A673 (cell line): ENCODE data around the gene TTC3. TPM values are rescaled to one million over a fixed set of nuclear protein-coding genes. Genes with fewer than 3 reads are reported as not detected.
"Not testable (repeated sequence)": the region's sequence is repeated elsewhere in the genome, so short reads cannot be mapped to it uniquely, and the experiment has no call there.

Experiments used
- BruUV-seq: library from RNA; stranded (reverse); fragments of 400-500 nt; replicated peaks from 2 replicates; lab custom pipeline; 2021; lab: Mats Ljungman, UMichigan
- CTCF ChIA-PET: fragments of 300-600 bp; sonication (Branson Sonifier 250); formaldehyde crosslinking; loops from one replicate; lab custom pipeline; 2022; ENCODE audit warnings: antibody characterized with exemption; lab: Charles Lee
- POLR2A ChIA-PET: fragments of 300-600 bp; sonication (Branson Sonifier 250); formaldehyde crosslinking; loops from one replicate; lab custom pipeline; 2022; ENCODE audit warnings: antibody characterized with exemption; ENCODE audit not compliant: low non-redundant PET; lab: Charles Lee
- DNase-seq: peaks from one replicate; pipeline ENCODE4 v3.0.0-alpha.2; 2015; ENCODE audit warnings: low spot score
- H3K27ac ChIP-seq: fragments of 200-600 bp; sonication (generic); 2 replicates; pipeline ENCODE4 v1.5.1; 2016; ENCODE audit warnings: mixed run types, low read depth, mild to moderate bottlenecking, mixed read lengths, antibody characterized with exemption, low read length; ENCODE audit not compliant: poor library complexity, severe bottlenecking
- H3K27me3 ChIP-seq: fragments of 200-600 bp; sonication (generic); replicated peaks from 2 replicates; pipeline ENCODE4 v1.6.1; 2017; ENCODE audit warnings: mixed run types, low read depth, mild to moderate bottlenecking, mixed read lengths, antibody characterized with exemption, low read length; ENCODE audit not compliant: insufficient read depth, poor library complexity
- H3K36me3 ChIP-seq: fragments of 200-600 bp; sonication (generic); 2 replicates; pipeline ENCODE4 v1.6.1; 2016; ENCODE audit warnings: mixed run types, mild to moderate bottlenecking, mixed read lengths, antibody characterized with exemption, low read length; ENCODE audit not compliant: insufficient read depth, poor library complexity, severe bottlenecking
- H3K4me1 ChIP-seq: fragments of 200-600 bp; sonication (generic); 2 replicates; pipeline ENCODE4 v1.6.1; 2017; ENCODE audit warnings: mixed run types, mild to moderate bottlenecking, mixed read lengths, antibody characterized with exemption, low read length; ENCODE audit not compliant: insufficient read depth, poor library complexity, severe bottlenecking
- H3K4me3 ChIP-seq: fragments of 200-600 bp; sonication (generic); 2 replicates; pipeline ENCODE4 v1.5.1; 2016; ENCODE audit warnings: low read depth, mixed run types, mild to moderate bottlenecking, mixed read lengths, low read length; ENCODE audit not compliant: poor library complexity, severe bottlenecking
- H3K9me3 ChIP-seq: fragments of 200-600 bp; sonication (generic); 2 replicates; pipeline ENCODE4 v1.6.1; 2016; ENCODE audit warnings: mixed run types, low read depth, mild to moderate bottlenecking, mixed read lengths, antibody characterized with exemption, low read length; ENCODE audit not compliant: poor library complexity, severe bottlenecking
- CTCF ChIP-seq: fragments of 300-800, 200-600 bp; sonication (generic); conservative IDR thresholded peaks from 2 replicates; pipeline ENCODE4 v1.5.1; 2017; ENCODE audit warnings: low read depth, mild to moderate bottlenecking, antibody characterized with exemption, low read length, moderate library complexity, mixed read lengths
- EZH2 ChIP-seq: fragments of 200-600 bp; sonication (generic); IDR thresholded peaks from 2 replicates; pipeline ENCODE4 v1.6.1; 2017; ENCODE audit warnings: borderline replicate concordance, low read depth, mild to moderate bottlenecking, mixed read lengths, antibody characterized with exemption, low read length; ENCODE audit not compliant: poor library complexity, severe bottlenecking
- intact Hi-C: fragments of 100-400 bp; cut with micrococcal nuclease; formaldehyde crosslinking; loops from one replicate; pipeline ENCODE4 v1.10.0; 2022; ENCODE audit not compliant: unreplicated experiment
- total RNA-seq: library from RNA; stranded (reverse); gene quantifications from 2 replicates; pipeline ENCODE4 v1.2.3, GENCODE V29; 2021

The TTC3 gene
- total RNA-seq, 1 experiment from 2014 or later: 137 TPM

- no peak for TF ChIP-seq EZH2
- CTCF ChIA-PET: no interaction called here
- Histone ChIP-seq H3K9me3 (no peaks in the 10 kb centered on the region), H3K4me3 (no peak overlapping the region), H3K4me1 (no peaks in the 10 kb centered on the region), H3K27me3 (no peaks in the 10 kb centered on the region), H3K27ac (no peak overlapping the region), H3K36me3 (no peaks in the 10 kb centered on the region)
- intact Hi-C loops: no loop called here
- BruUV-seq: no TSS peak
- POLR2A ChIA-PET: no interaction called here
- no peak for DNase-seq
Measured at GRCh38 chr21:37044643-37045042, 28.4 kb upstream of the TTC3 start.

- TF ChIP-seq CTCF (no peak), EZH2 (no peak)
- H3K27me3 ChIP-seq: no peaks in the 10 kb centered on the region
- no TSS peak for BruUV-seq
- DNase-seq: no peak
- H3K4me3 ChIP-seq: no peak overlapping the region
- POLR2A ChIA-PET: no interaction called here
- no peaks in the 10 kb centered on the region for H3K9me3 ChIP-seq
- no peak overlapping the region for H3K27ac ChIP-seq
- no peaks in the 10 kb centered on the region for H3K36me3 ChIP-seq
- H3K4me1 ChIP-seq: no peaks in the 10 kb centered on the region
- intact Hi-C loops: no loop called here
- CTCF ChIA-PET: no interaction called here
Measured at GRCh38 chr21:37045149-37045548, 27.9 kb upstream of the TTC3 start.

- Histone ChIP-seq H3K9me3 (no peaks in the 10 kb centered on the region), H3K4me3 (no peak overlapping the region), H3K4me1 (no peaks in the 10 kb centered on the region), H3K36me3 (no peaks in the 10 kb centered on the region), H3K27me3 (no peaks in the 10 kb centered on the region), H3K27ac (no peak overlapping the region)
- ChIA-PET CTCF (no interaction called here), POLR2A (no interaction called here)
- BruUV-seq: no TSS peak
- intact Hi-C loops: no loop called here
- DNase-seq: no peak
- TF ChIP-seq CTCF: no peak
- no peak for TF ChIP-seq EZH2
Measured at GRCh38 chr21:37045556-37045955, 27.5 kb upstream of the TTC3 start.

- TF ChIP-seq CTCF (no peak), EZH2 (no peak)
- intact Hi-C loops: no loop called here
- no peaks in the 10 kb centered on the region for H3K36me3 ChIP-seq
- no peak overlapping the region for H3K27ac ChIP-seq
- no peaks in the 10 kb centered on the region for H3K4me1 ChIP-seq
- POLR2A ChIA-PET: no interaction called here
- H3K4me3 ChIP-seq: no peak overlapping the region
- CTCF ChIA-PET: no interaction called here
- BruUV-seq: no TSS peak
- no peaks in the 10 kb centered on the region for H3K27me3 ChIP-seq
- no peaks in the 10 kb centered on the region for H3K9me3 ChIP-seq
- DNase-seq: no peak
Measured at GRCh38 chr21:37047079-37047478, 26.0 kb upstream of the TTC3 start.

- H3K9me3 ChIP-seq, intact Hi-C loops, H3K4me1 ChIP-seq, H3K27ac ChIP-seq, H3K36me3 ChIP-seq, H3K4me3 ChIP-seq, CTCF ChIA-PET, POLR2A ChIA-PET, BruUV-seq, H3K27me3 ChIP-seq, DNase-seq: not testable (repeated sequence)
Measured at GRCh38 chr21:37049741-37050140, 23.3 kb upstream of the TTC3 start.
